HG03558 (cell line): ENCODE measurements around the gene LRRC7.

Source experiments
- ATAC-seq: cut with Tn5 transposase; IDR thresholded peaks from one replicate; pipeline ENCODE4 v1.9.1; 2021; ENCODE audit warnings: moderate number of reproducible peaks; ENCODE audit not compliant: unreplicated experiment; ENCODE audit errors: extremely low read depth

LRRC7 gene

GRCh38 chr1:69567652-69568420 is at the start of gene LRRC7:
TSS of gene LRRC7 (plus strand) at chr1:69567922. CDS start at chr1:69568640, 718 bp downstream.
- no peak for ATAC-seq

- no peak for ATAC-seq
Observed at GRCh38 chr1:69519006-69519405, 48.7 kb upstream of the LRRC7 start.

- no peak for ATAC-seq
Observed at GRCh38 chr1:69520326-69520725, 47.4 kb upstream of the LRRC7 start.

DNA sequence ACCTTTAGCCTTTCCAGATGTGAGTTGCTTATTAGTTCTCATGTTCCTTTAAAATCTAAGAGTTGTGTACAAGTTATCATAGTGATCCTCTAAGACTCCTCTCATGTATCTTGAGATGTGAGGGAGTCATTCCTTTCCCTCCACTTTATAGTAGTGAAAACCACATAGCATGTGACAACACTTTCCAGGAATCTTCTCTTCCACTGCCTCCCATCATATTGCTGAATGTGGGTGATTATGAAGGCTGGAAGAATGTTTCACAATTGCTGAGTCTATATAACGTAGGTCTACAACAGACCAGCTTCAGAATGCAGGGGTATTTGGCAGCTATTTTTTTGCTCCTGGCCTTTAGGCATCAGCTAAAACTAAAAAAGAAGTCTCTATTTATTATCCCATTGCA is 44.7 kb upstream of the LRRC7 start:
- no peak for ATAC-seq

- no peak for ATAC-seq
Observed at GRCh38 chr1:69523461-69523860, 44.3 kb upstream of the LRRC7 start.

GRCh38 chr1:69524015-69524414 is 43.7 kb upstream of the LRRC7 start:
- no peak for ATAC-seq

DNA sequence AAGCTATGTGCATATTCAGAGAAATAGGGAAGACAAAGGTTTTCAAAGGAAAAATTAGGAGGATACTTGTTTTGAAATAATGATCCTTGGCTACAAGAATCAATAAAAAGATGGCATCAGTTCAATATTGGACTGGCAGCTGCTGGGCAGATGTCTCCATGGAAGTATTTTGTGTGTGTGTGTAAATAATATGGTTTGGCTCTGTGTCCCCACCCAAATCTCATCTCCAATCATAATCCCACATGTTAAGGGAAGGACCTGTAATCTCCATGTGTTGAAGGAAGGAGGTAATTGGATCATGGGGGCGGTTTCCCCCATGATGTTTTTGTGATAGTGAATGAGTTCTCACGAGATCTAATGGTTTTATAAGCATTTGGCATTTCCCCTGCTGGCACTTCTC is 40.4 kb upstream of the LRRC7 start:
- no peak for ATAC-seq

DNA sequence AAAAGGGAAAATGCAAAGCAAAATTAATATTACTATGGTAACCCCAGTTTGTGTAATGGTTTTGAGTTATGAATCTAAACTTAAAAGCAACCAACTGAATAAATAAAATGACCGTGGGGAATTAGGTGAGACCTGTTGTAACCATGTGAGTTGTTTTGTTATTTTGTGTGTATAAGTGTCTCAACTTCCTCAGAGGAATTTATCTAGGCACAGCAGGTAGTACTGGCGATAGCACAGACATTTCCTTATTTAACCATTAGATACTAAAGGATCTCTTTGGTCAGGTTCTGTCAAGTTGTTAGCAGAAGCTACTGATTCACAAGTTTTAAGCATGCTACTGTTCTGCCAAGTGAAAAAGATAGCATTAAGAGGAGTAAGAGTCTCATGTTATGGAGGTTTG is 39.3 kb upstream of the LRRC7 start:
- no peak for ATAC-seq

GRCh38 chr1:69533343-69533742 is 34.4 kb upstream of the LRRC7 start:
- ATAC-seq: no peak

DNA sequence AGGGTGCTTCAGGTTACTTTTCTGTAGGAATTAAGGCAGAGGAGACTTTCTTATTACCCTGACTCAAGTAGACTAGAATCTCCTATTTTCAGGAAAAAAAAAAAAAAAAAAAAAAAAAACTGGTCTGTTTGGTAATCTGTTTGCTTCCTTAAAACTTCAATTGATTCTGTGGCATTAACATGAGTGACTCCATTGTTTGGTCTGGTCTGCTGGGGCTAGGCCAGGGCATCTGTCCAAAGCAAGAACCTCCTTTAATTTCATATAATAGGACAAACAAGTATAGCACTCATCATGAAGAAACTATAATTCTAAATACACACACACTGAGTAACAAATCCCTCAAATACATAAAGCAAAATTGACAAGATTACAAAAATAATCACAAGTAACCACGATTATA is 32.9 kb upstream of the LRRC7 start:
- ATAC-seq: no peak

GRCh38 chr1:69535490-69535889 is 32.2 kb upstream of the LRRC7 start:
- ATAC-seq: no peak

DNA sequence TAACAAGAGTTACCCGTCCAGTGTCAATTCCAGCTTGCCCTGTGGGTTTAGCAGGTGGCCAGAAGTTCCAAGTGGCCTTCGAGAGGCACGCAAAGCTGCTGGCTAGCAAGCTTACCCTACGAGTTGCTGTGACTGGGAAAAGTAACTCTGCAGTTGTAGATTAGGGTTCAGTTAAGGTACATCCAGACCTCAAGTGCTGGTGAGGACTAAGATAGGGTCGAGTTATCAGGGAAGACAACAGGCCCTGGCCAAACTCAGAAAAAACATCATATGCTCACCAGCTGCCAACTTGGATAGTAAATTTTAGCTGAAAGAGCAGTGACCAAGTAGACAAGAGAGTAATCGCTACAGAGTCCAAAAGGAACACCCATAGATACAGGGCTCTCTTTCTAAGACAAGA is 27.7 kb upstream of the LRRC7 start:
- ATAC-seq: no peak

- ATAC-seq: no peak
Observed at GRCh38 chr1:69551476-69552324, 16.0 kb upstream of the LRRC7 start.

- no peak for ATAC-seq
Observed at GRCh38 chr1:69553726-69554125, 14.0 kb upstream of the LRRC7 start.

- no peak for ATAC-seq
Observed at GRCh38 chr1:69568421-69569174, 876 bp downstream of the LRRC7 start.

GRCh38 chr1:69569175-69569541 is 1.4 kb downstream of the LRRC7 start:
- no peak for ATAC-seq

DNA sequence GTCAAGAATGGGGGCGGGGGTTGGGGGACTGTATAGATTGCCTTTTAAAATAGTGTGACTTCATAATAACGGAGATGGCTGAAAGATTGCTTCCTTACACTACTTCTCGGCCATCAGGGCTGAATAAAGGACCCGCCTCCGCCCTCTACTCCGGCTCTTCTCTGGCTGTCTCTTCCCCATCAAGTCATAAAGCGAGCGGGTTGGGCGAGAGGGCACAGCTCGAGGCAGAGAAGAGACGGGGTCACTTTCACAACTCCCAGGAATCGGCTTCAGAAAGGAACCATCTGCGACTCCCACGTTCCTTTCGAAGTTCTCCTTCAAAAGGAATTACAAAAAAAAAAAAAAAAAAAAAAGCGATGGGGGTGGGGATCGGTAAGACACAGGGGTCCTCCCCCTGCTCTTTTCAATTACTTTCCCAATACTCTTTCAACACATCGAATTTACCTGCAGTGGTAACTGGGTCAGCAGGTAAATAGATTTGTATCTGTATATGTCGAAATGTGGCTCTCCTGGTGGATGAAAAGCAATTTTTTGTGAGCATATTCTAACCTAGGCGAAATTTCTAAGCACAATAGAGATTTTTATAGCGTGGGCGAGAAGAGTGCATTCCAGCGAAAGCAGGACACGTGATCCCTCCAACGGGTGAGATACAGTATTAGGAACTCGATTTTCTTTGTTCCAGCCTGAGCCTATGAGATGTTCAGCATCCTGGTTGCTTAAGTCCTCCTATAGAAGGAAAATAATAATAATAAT is 2.0 kb downstream of the LRRC7 start:
- no peak for ATAC-seq

DNA sequence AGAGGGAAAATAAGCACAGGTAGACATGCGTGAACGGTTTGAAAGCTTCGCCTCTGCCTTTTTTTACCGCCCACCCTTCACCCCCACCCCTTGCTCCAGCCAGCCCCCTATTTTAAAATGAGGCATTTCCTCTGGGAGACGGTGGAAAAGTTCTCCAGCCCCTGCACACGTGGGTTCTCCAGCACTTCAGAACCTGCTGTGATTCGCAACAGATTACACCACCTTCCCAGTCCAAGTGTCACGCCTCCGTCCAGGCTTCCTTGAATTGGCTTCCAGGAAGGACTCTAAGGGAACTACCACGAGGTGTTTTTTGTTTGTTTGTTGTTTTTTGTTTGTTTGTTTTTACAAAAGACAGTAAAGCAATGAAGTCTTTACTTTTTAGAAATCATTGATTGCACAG is 2.6 kb downstream of the LRRC7 start:
- no peak for ATAC-seq

- no peak for ATAC-seq
Observed at GRCh38 chr1:69572921-69573320, 5.2 kb downstream of the LRRC7 start.

DNA sequence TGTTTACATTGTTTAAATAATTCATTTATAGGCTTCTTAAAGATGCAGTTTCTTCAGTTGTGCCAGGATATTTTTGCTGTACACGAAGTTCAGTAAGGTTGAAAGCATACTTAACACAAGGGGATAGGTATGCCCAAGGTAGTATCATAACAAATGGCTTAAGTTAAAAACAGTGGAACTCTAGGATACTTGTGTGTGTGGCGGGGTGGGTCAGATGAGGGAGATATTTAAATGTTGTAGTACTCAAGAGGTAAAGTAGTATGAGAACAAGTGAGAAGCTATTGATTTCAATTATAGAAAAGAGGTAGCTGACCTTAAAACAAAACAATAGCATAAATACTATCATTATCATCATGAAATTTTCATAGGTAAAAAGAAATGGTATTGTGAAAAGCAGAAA is 6.2 kb downstream of the LRRC7 start:
- no peak for ATAC-seq
